ENCODE measurements around the gene ZNF211. TPM values are rescaled to one million over a fixed set of nuclear protein-coding genes. Genes with fewer than 3 reads are reported as not detected.

Gene ZNF211
- polyA plus RNA-seq, 4 donors = 26.8 to 49.0 (median 34.0) TPM

DNA sequence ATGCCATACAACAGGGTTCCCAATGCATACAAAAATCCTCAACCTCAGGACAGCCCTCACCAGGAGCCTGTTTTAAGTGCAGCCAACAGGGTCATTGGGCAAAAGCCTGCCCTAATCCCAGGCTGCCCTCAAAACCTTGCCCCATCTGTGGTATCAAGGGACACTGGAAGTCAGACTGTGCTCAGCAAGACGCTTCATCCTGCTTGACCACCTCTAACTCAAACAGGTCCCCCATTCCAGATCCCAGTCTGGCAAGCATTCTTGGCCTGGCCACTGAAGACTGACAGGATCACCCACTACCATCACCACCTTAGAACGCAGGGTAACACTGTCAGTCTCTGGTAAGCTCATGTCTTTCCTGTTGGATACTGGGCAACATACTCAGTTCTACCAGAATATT lies 20.7 kb downstream of the ZNF211 start:
- no peak for DNase-seq (ENCODE audit: low read depth in 4 of 4, low spot score in 3 of 4)

- no peak for DNase-seq (ENCODE audit: low read depth in 4 of 4, low spot score in 3 of 4)
These were observed 22.5 kb downstream of the ZNF211 start for GRCh38 chr19:57655443-57655842.

GRCh38 chr19:57656346-57656745 lies 23.4 kb downstream of the ZNF211 start:
- DNase-seq (ENCODE audit: low read depth in 4 of 4, low spot score in 3 of 4) = no peak

DNA sequence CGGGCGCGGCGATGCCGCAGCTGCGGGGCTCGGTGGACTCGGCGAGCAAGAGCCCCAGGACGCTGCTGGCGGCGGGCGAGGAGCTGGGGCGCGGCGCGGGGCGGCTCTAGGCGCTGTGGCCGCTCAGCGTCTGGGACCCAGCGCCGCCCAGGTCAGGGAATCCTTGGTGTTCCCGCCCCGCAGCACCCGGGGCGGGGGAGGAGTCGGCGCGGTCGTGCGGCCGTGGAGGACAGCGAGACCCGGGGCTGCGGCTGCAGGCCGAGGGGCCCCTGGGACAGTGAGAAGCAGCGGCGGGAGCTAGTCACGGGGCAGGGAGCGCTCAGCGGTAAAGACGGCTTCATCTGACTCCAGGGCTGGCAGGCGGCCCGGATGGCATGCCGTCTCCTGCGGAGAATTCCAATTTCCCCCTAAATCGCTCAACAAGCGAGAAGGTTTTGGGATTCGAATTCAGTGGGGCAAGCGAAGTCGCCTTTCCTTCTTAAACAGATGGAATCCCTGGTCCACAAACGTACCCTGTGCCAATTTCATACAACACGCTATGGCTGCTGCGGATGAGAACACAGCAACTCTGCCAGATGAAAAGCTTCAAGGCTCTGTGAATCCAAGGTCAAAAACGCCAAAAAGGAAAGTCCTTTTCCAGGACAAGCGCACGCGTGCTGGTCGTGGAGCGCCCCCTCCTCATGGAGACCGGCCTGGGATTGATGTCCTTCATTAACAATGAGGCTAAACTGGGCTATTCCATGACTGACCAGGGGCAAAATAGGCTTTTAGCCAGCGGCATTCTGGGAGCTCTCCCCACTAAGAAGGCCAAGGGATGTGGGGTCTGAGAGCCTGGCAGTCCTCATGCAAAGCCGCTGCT lies 31.5 kb downstream of the ZNF211 start:
- DNase-seq (ENCODE audit: low read depth in 4 of 4, low spot score in 3 of 4) = peak; percentile 40 to 59 (median 52)

- no peak for DNase-seq (ENCODE audit: low read depth in 4 of 4, low spot score in 3 of 4)
These were observed 32.4 kb downstream of the ZNF211 start for GRCh38 chr19:57665261-57665806.

- DNase-seq (ENCODE audit: low read depth in 4 of 4, low spot score in 3 of 4) = no peak
These were observed 34.3 kb downstream of the ZNF211 start for GRCh38 chr19:57667228-57667627.

DNA sequence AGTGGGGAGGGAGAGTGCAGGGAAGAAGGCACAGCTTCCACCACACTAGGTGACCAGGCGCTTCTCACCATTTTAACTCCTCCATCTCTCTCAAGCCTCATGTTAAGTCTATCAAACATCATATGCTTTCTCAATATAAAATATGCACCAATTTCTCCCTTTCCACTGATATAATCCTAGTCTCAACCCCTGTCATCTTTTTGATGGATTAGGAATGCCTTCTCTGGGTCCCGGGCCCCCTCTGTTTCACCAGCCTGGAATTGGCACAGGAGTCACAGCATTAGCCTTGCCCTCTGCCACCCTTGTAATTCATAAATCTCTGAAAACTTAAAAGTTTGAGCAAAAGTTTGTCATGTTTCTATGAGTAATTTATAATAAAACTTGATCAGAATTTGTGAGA lies 35.7 kb downstream of the ZNF211 start, which contains the start of gene ZSCAN4:
Gene ZSCAN4, plus strand, starts transcription at position 301 of the 400 bp plus-strand sequence. CDS start 7,211 bp downstream, outside the sequence.
- no peak for DNase-seq (ENCODE audit: low read depth in 4 of 4, low spot score in 3 of 4)

DNA sequence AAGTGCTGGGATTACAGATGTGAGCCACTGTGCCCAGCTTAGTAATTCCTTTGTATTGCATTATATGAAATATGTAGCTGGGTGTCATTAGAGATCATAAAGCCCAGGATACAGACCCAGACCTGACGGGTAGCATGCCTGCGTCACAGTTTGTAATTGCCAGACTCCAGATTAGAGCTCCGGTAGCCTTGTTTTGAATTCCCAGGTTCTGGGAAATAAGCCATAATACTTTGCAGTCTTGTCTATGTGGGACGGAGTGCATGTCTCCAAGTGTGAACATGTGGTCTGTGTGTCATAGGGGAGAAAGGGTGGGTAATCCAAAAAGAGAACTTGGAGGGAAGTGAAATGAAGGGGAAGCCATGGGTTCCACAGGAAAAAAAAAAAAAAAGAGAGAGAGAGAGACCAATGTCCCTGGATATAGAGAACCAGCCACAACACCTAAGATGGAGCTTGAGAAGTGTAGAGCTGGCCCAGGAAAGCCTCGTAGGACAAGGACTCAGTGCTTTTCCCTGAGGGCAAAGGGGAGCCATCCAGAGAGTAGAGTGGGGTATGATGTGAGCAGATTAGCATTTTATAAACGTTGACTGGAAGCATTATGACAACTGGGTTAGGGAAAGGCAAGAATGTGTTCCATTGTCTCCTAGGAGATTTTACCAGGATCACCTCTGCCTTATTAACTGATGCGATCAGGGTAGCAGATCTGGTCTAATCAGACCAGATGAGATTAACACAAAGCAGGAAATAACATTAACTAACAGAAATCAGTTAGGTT lies 38.3 kb downstream of the ZNF211 start:
- no peak for DNase-seq (ENCODE audit: low read depth in 4 of 4, low spot score in 3 of 4)

- no peak for DNase-seq (ENCODE audit: low read depth in 4 of 4, low spot score in 3 of 4)
These were observed 39.5 kb downstream of the ZNF211 start for GRCh38 chr19:57672466-57672865.

- no peak for DNase-seq (ENCODE audit: low read depth in 4 of 4, low spot score in 3 of 4)
These were observed 42.9 kb downstream of the ZNF211 start for GRCh38 chr19:57675881-57676280.

DNA sequence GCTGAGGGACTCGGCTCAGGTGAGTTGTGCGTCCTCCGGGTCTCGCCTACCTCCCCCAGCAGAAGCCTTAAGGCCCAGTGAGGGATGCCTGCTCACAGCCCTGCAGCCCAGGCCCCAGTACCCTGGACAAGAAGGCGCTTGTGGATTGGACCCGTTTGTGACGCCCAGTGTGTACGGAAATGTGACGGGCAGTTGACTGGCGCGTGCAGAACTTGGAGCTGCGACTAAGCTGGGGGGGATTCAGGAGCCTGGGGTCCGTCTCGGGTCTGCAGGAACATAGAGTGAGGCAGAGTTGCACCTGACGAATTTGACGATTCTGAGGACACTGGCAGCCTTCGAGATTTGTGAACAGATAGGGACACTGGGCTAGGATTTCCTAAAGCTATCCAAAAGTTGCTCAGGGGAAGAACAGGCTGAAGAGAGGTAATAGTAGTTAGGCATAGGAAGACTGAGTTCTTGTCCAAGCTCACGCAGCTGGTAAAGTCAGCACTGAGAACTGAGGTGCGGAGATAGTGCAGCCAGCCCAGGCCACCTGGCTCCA lies 49.3 kb downstream of the ZNF211 start:
- no peak for DNase-seq (ENCODE audit: low read depth in 4 of 4, low spot score in 3 of 4)

GRCh38 chr19:57686727-57687126 lies 53.8 kb downstream of the ZNF211 start:
- no peak for DNase-seq (ENCODE audit: low read depth in 4 of 4, low spot score in 3 of 4)

- no peak for DNase-seq (ENCODE audit: low read depth in 4 of 4, low spot score in 3 of 4)
These were observed 54.5 kb downstream of the ZNF211 start for GRCh38 chr19:57687363-57688010.

- no peak for DNase-seq (ENCODE audit: low read depth in 4 of 4, low spot score in 3 of 4)
These were observed 55.2 kb downstream of the ZNF211 start for GRCh38 chr19:57688011-57688763.

- DNase-seq (ENCODE audit: low read depth in 4 of 4, low spot score in 3 of 4) = no peak
These were observed 56.8 kb downstream of the ZNF211 start for GRCh38 chr19:57689750-57690149.

Other genes with a start within 250 kb of the ZNF211 start
- 10 to 100 TPM; 18.0 to 22.4 (median 21.1) TPM for gene ZNF548, start 243.3 kb upstream of the ZNF211 start, polyA plus RNA-seq (ENCODE audit: insufficient read length in 4 of 4)
- gene ZNF17, start 222.0 kb upstream of the ZNF211 start, polyA plus RNA-seq (ENCODE audit: insufficient read length in 4 of 4) = 10 to 100 TPM in 3 of 4 donors, 1 to 10 TPM in 1; 9.6 to 13.7 (median 11.1) TPM
- 10 to 100 TPM; 10.1 to 15.8 (median 12.6) TPM for gene ZNF749, start 197.8 kb upstream of the ZNF211 start, polyA plus RNA-seq (ENCODE audit: insufficient read length in 4 of 4)
- 1 to 10 TPM; 2.5 to 4.2 (median 3.2) TPM for gene VN1R1, start 176.0 kb upstream of the ZNF211 start, polyA plus RNA-seq (ENCODE audit: insufficient read length in 4 of 4)
- 10 to 100 TPM; 18.6 to 25.4 (median 22.1) TPM for gene ZNF772, start 155.6 kb upstream of the ZNF211 start, polyA plus RNA-seq (ENCODE audit: insufficient read length in 4 of 4)
- 10 to 100 TPM; 17.4 to 24.3 (median 20.8) TPM for gene ZNF419, start 145.4 kb upstream of the ZNF211 start, polyA plus RNA-seq (ENCODE audit: insufficient read length in 4 of 4)
- 10 to 100 TPM; 11.3 to 13.0 (median 11.6) TPM for gene ZNF773, start 133.2 kb upstream of the ZNF211 start, polyA plus RNA-seq (ENCODE audit: insufficient read length in 4 of 4)
- 10 to 100 TPM; 12.5 to 14.7 (median 13.5) TPM for gene ZNF549, start 105.8 kb upstream of the ZNF211 start, polyA plus RNA-seq (ENCODE audit: insufficient read length in 4 of 4)
- 10 to 100 TPM; 20.6 to 25.9 (median 22.2) TPM for gene ZNF550, start 73.3 kb upstream of the ZNF211 start, polyA plus RNA-seq (ENCODE audit: insufficient read length in 4 of 4)
- 1 to 10 TPM; 7.8 to 9.8 (median 9.5) TPM for gene ZNF416, start 54.3 kb upstream of the ZNF211 start, polyA plus RNA-seq (ENCODE audit: insufficient read length in 4 of 4)
- 10 to 100 TPM; 16.3 to 21.1 (median 18.8) TPM for gene ZIK1, start 49.0 kb upstream of the ZNF211 start, polyA plus RNA-seq (ENCODE audit: insufficient read length in 4 of 4)
- 1 to 10 TPM; 4.3 to 5.3 (median 5.1) TPM for gene ZNF530, start 33.3 kb upstream of the ZNF211 start, polyA plus RNA-seq (ENCODE audit: insufficient read length in 4 of 4)
- 10 to 100 TPM; 25.6 to 28.3 (median 26.8) TPM for gene ZNF134, start 18.9 kb upstream of the ZNF211 start, polyA plus RNA-seq (ENCODE audit: insufficient read length in 4 of 4)
- gene ZSCAN4, start 35.8 kb downstream of the ZNF211 start, polyA plus RNA-seq (ENCODE audit: insufficient read length in 4 of 4) = under 1 TPM in 1 of 4 donors, not detected in 3; 0.05 TPM
- gene ZNF551, start 48.8 kb downstream of the ZNF211 start, polyA plus RNA-seq (ENCODE audit: insufficient read length in 4 of 4) = 10 to 100 TPM; 12.6 to 16.3 (median 15.2) TPM
- gene ZNF154, start 76.0 kb downstream of the ZNF211 start, polyA plus RNA-seq (ENCODE audit: insufficient read length in 4 of 4) = 10 to 100 TPM; 24.8 to 30.9 (median 29.8) TPM
- gene ZNF671, start 94.5 kb downstream of the ZNF211 start, polyA plus RNA-seq (ENCODE audit: insufficient read length in 4 of 4) = 10 to 100 TPM; 15.6 to 20.8 (median 19.0) TPM
- 10 to 100 TPM; 31.8 to 40.0 (median 37.2) TPM for gene ZNF776, start 113.6 kb downstream of the ZNF211 start, polyA plus RNA-seq (ENCODE audit: insufficient read length in 4 of 4)
- 10 to 100 TPM; 19.7 to 23.8 (median 20.9) TPM for gene ZNF586, start 136.5 kb downstream of the ZNF211 start, polyA plus RNA-seq (ENCODE audit: insufficient read length in 4 of 4)
- 10 to 100 TPM; 14.4 to 19.5 (median 15.7) TPM for gene ZNF552, start 181.7 kb downstream of the ZNF211 start, polyA plus RNA-seq (ENCODE audit: insufficient read length in 4 of 4)
- gene ZNF587B, start 197.1 kb downstream of the ZNF211 start, polyA plus RNA-seq (ENCODE audit: insufficient read length in 4 of 4) = 10 to 100 TPM; 11.3 to 14.1 (median 13.6) TPM
- 10 to 100 TPM; 19.8 to 30.7 (median 24.3) TPM for gene ZNF587, start 216.7 kb downstream of the ZNF211 start, polyA plus RNA-seq (ENCODE audit: insufficient read length in 4 of 4)

Data from right renal pelvis (tissue), 4 donors.